Liver (tissue), 3 donors: ENCODE measurements around the gene NTN1.

ENCODE experiments used
- CTCF ChIP-seq: fragments of 150-350 bp; IDR thresholded peaks from 2 replicates; pipeline ENCODE4 v1.5.1; 2017; ENCODE audit warnings: improper control_type of control experiment, low read depth, low read length; ENCODE audit not compliant: missing input control
- JUND ChIP-seq, 2 donors: IDR thresholded peaks; 2 replicates each; pipeline ENCODE4 v1.6.1; 2016; ENCODE audit warnings: antibody characterized with exemption in 2 of 2
- MAX ChIP-seq: IDR thresholded peaks from 2 replicates; pipeline ENCODE4 v1.6.1; 2016; ENCODE audit warnings: antibody characterized with exemption
- REST ChIP-seq: IDR thresholded peaks from 2 replicates; pipeline ENCODE4 v1.6.1; 2016; ENCODE audit warnings: antibody characterized with exemption, mild to moderate bottlenecking
- RXRA ChIP-seq, 2 donors: IDR thresholded peaks; 2 replicates each; pipeline ENCODE4 v1.6.1; 2017 to 2018; ENCODE audit warnings: antibody characterized with exemption in 2 of 2, mild to moderate bottlenecking in 1 of 2
- SP1 ChIP-seq: IDR thresholded peaks from 2 replicates; pipeline ENCODE4 v1.6.1; 2018; ENCODE audit warnings: antibody characterized with exemption, mild to moderate bottlenecking
- donor health status: healthy.
- donor health status: healthy.

- TF ChIP-seq CTCF (no peak), MAX (no peak), SP1 (no peak), REST (no peak), RXRA (IDR thresholded peaks at IDR 0.05) (peak in 1 of 2 donors; percentile 9), JUND (IDR thresholded peaks at IDR 0.05) (no peak)
These were observed 15.0 kb upstream of the NTN1 start for GRCh38 chr17:9006175-9006767.
